DND-41 (cell line): ENCODE data around the gene MRPL14.

ENCODE experiments used
- CTCF ChIP-seq: IDR thresholded peaks from 2 replicates; pipeline ENCODE4 v1.5.1; 2012; ENCODE audit warnings: borderline replicate concordance, low read length, moderate library complexity, mild to moderate bottlenecking; ENCODE audit not compliant: poor library complexity, severe bottlenecking; ENCODE audit errors: extremely low read depth
- EZH2 ChIP-seq: IDR thresholded peaks from 3 replicates; pipeline ENCODE4 v1.6.1; 2012; ENCODE audit warnings: borderline replicate concordance, low read depth, mild to moderate bottlenecking, moderate library complexity, low read length, inconsistent platforms; ENCODE audit not compliant: severe bottlenecking

- TF ChIP-seq CTCF: no peak
- TF ChIP-seq EZH2: no peak
These were observed 44.4 kb downstream of the MRPL14 start for GRCh38 chr6:44082872-44083321.
